H1 (cell line): ENCODE results near the gene CLEC7A. TPM values are rescaled to one million over a fixed set of nuclear protein-coding genes. Genes with fewer than 3 reads are reported as not detected.

Experiments
- CTCF ChIA-PET: fragments of 300-600 bp; sonication (Branson Sonifier 250); formaldehyde crosslinking; loops from one replicate; lab custom pipeline; 2021; ENCODE audit not compliant: partially characterized antibody; lab: Charles Lee
- POLR2A ChIA-PET: fragments of 300-600 bp; sonication (Branson Sonifier 250); formaldehyde crosslinking; loops from one replicate; lab custom pipeline; 2021; ENCODE audit warnings: inconsistent platforms; ENCODE audit not compliant: partially characterized antibody; lab: Charles Lee
- DNase-seq, 2 experiments: peaks; one replicate each; pipeline versions ENCODE4 v3.0.0 to v3.0.0-alpha.2; 2010 to 2022; ENCODE audit warnings: low spot score in 2 of 2, low read depth in 1 of 2, mixed read lengths in 1 of 2
- FAIRE-seq: peaks from 2 replicates; lab custom pipeline; 2011; peaks lifted over from hg19 to GRCh38; lab: Jason Lieb, UNC
- H2AFZ ChIP-seq: 2 replicates; pipeline ENCODE4 v1.8.1; 2012; ENCODE audit warnings: low read length, inconsistent platforms
- H2AK5ac ChIP-seq: 2 replicates; pipeline ENCODE4 v1.6.1; 2013; ENCODE audit warnings: low read depth, low read length
- H2BK120ac ChIP-seq: replicated peaks from 2 replicates; pipeline ENCODE3; 2013; ENCODE audit warnings: low read depth, low read length, inconsistent platforms
- H2BK12ac ChIP-seq: 2 replicates; pipeline ENCODE4 v1.6.1; 2013; ENCODE audit warnings: low read depth, low read length
- H2BK15ac ChIP-seq: 2 replicates; pipeline ENCODE4 v1.6.1; 2013; ENCODE audit warnings: low read length
- H2BK20ac ChIP-seq: 2 replicates; pipeline ENCODE4 v1.6.1; 2013; ENCODE audit warnings: low read length
- H2BK5ac ChIP-seq: 2 replicates; pipeline ENCODE4 v1.6.1; 2013; ENCODE audit warnings: low read depth, low read length
- H3K14ac ChIP-seq: 2 replicates; pipeline ENCODE4 v1.6.1; 2013; ENCODE audit warnings: inconsistent platforms; ENCODE audit not compliant: insufficient read length
- H3K18ac ChIP-seq: 2 replicates; pipeline ENCODE4 v1.6.1; 2013; ENCODE audit warnings: low read length; ENCODE audit errors: extremely low read depth
- H3K23ac ChIP-seq: 2 replicates; pipeline ENCODE4 v1.6.1; 2013; ENCODE audit warnings: inconsistent platforms; ENCODE audit not compliant: insufficient read length
- H3K23me2 ChIP-seq: 2 replicates; pipeline ENCODE4 v1.6.1; 2013; ENCODE audit warnings: low read depth, low read length
- H3K27ac ChIP-seq: 2 replicates; pipeline ENCODE4 v1.6.1; 2011; ENCODE audit warnings: low read depth, low read length, inconsistent platforms
- H3K27me3 ChIP-seq, 4 experiments: replicated peaks in 1 of 4; 1 replicate in 1 of 4; 2 replicates in 3 of 4; pipeline versions ENCODE4 v1.6.1 to v1.8.1; 2011 to 2013; ENCODE audit warnings: low read length in 3 of 4, mild to moderate bottlenecking in 3 of 4, inconsistent platforms in 2 of 4, mixed read lengths in 2 of 4, moderate library complexity in 1 of 4; ENCODE audit not compliant: control insufficient read depth in 3 of 4, insufficient read depth in 3 of 4; ENCODE audit errors: extremely low read depth in 1 of 4
- H3K36me3 ChIP-seq, 4 experiments: 2 replicates each; pipeline versions ENCODE4 v1.6.1 to v1.8.1; 2011 to 2013; ENCODE audit warnings: mild to moderate bottlenecking in 4 of 4, low read length in 3 of 4, moderate library complexity in 2 of 4, control low read depth in 1 of 4, inconsistent platforms in 1 of 4; ENCODE audit not compliant: insufficient read depth in 4 of 4, control insufficient read depth in 2 of 4
- H3K4ac ChIP-seq: replicated peaks from 2 replicates; pipeline ENCODE3; 2013; ENCODE audit warnings: low read length, low read depth, mixed read lengths, inconsistent platforms; ENCODE audit not compliant: insufficient read length
- H3K4me1 ChIP-seq, 4 experiments: replicated peaks in 1 of 4; 1 replicate in 1 of 4; 2 replicates in 3 of 4; pipeline versions ENCODE4 v1.6.1 to v1.8.1; 2011 to 2013; ENCODE audit warnings: low read length in 3 of 4, inconsistent platforms in 2 of 4, mixed read lengths in 1 of 4; ENCODE audit not compliant: insufficient read depth in 4 of 4, control insufficient read depth in 3 of 4
- H3K4me2 ChIP-seq, 2 experiments: 2 replicates each; pipeline versions ENCODE4 v1.6.1 to v1.8.1; 2011 to 2013; ENCODE audit warnings: low read depth in 2 of 2, low read length in 2 of 2, control low read depth in 1 of 2, inconsistent platforms in 1 of 2, mild to moderate bottlenecking in 1 of 2; ENCODE audit not compliant: insufficient read depth in 1 of 2
- H3K4me3 ChIP-seq, 4 experiments: fragments of 200-600, 300-600 bp in 1 of 4; sonication (generic), shearing (Covaris generic), sonication (Bioruptor Twin) in 1 of 4; 2 replicates each; pipeline versions ENCODE4 v1.5.1 to v1.8.1; 2011 to 2016; ENCODE audit warnings: low read length in 4 of 4, low read depth in 3 of 4, control low read depth in 2 of 4, inconsistent platforms in 2 of 4, mild to moderate bottlenecking in 2 of 4, mixed read lengths in 1 of 4, moderate library complexity in 1 of 4; ENCODE audit not compliant: insufficient read depth in 2 of 4; ENCODE audit errors: extremely low read depth in 1 of 4
- H3K56ac ChIP-seq: replicated peaks from 2 replicates; pipeline ENCODE3; 2013; ENCODE audit warnings: low read depth, mild to moderate bottlenecking, mixed read lengths, low read length, inconsistent platforms; ENCODE audit not compliant: insufficient read length
- H3K79me1 ChIP-seq: 2 replicates; pipeline ENCODE4 v1.6.1; 2013; ENCODE audit warnings: low read depth, low read length, control low read depth
- H3K79me2 ChIP-seq, 2 experiments: 2 replicates each; pipeline versions ENCODE4 v1.6.1 to v1.8.1; 2012 to 2013; ENCODE audit warnings: low read length in 2 of 2, mild to moderate bottlenecking in 2 of 2, inconsistent platforms in 1 of 2; ENCODE audit not compliant: insufficient read depth in 2 of 2, control insufficient read depth in 1 of 2
- H3K9ac ChIP-seq, 4 experiments: replicated peaks in 1 of 4; 1 replicate in 1 of 4; 2 replicates in 3 of 4; pipeline versions ENCODE4 v1.6.1 to v1.8.1; 2011 to 2013; ENCODE audit warnings: low read depth in 3 of 4, low read length in 3 of 4, control low read depth in 2 of 4, mild to moderate bottlenecking in 2 of 4, moderate library complexity in 2 of 4, inconsistent platforms in 1 of 4; ENCODE audit errors: extremely low read depth in 1 of 4
- H3K9me3 ChIP-seq, 2 experiments: 2 replicates each; pipeline versions ENCODE4 v1.6.1 to v1.8.1; 2012 to 2013; ENCODE audit warnings: mild to moderate bottlenecking in 2 of 2, moderate library complexity in 2 of 2, control low read depth in 1 of 2, inconsistent platforms in 1 of 2, low read depth in 1 of 2, low read length in 1 of 2, mixed read lengths in 1 of 2; ENCODE audit not compliant: insufficient read depth in 2 of 2
- H4K20me1 ChIP-seq, 2 experiments: replicated peaks in 1 of 2; 2 replicates each; pipeline versions ENCODE3 to v1.8.1; 2011 to 2013; ENCODE audit warnings: inconsistent platforms in 2 of 2, low read length in 2 of 2, mild to moderate bottlenecking in 1 of 2; ENCODE audit not compliant: insufficient read depth in 2 of 2, control insufficient read depth in 1 of 2
- H4K5ac ChIP-seq: 2 replicates; pipeline ENCODE4 v1.6.1; 2013; ENCODE audit warnings: low read length, low read depth, mixed read lengths, inconsistent platforms; ENCODE audit not compliant: insufficient read length
- H4K8ac ChIP-seq: 2 replicates; pipeline ENCODE4 v1.8.0; 2013; ENCODE audit warnings: mild to moderate bottlenecking, moderate library complexity, low read length, inconsistent platforms; ENCODE audit not compliant: insufficient read depth; ENCODE audit errors: extremely low read depth
- H4K91ac ChIP-seq: replicated peaks from 2 replicates; pipeline ENCODE3; 2013; ENCODE audit warnings: low read length, mixed read lengths, inconsistent platforms; ENCODE audit not compliant: insufficient read length
- CBX8 ChIP-seq: fragments of 300-800, 300-1000 bp; sonication (generic); IDR thresholded peaks from 2 replicates; pipeline ENCODE4 v1.7.1; 2016; ENCODE audit warnings: low read depth, low read length, borderline replicate concordance
- whole genome bisulfite sequencing, 2 experiments: shearing (Covaris generic) in 1 of 2; methylation state at CpG; one replicate each; pipeline versions ENCODE4 v1.1.6 to v1.1.7; 2013 to 2015; ENCODE audit warnings: low lambda C conversion rate in 2 of 2, mixed read lengths in 2 of 2, inconsistent platforms in 1 of 2, low coverage in 1 of 2, missing lambda C conversion rate in 1 of 2; ENCODE audit not compliant: insufficient replicate concordance in 2 of 2, insufficient coverage in 1 of 2, insufficient read length in 1 of 2; ENCODE audit errors: extremely low coverage in 1 of 2, missing lambda C conversion rate in 1 of 2; 5-methylcytosine and 5-hydroxymethylcytosine counted together
- polyA plus RNA-seq, 7 experiments: library from polyadenylated mRNA; depleted of rRNA in 3 of 7; stranded (reverse) in 5 of 7; unstranded in 2 of 7; fragments of >200 nt in 5 of 7; fragments of 200-250 nt in 2 of 7; gene quantifications; 1 replicate in 5 of 7; 2 replicates in 1 of 7; 4 replicates in 1 of 7; pipeline versions ENCODE4 v1.2.1 to v1.2.3, GENCODE V29; 2011 to 2013; ENCODE audit warnings: missing spikeins in 2 of 7, mixed read lengths in 2 of 7
- total RNA-seq: library from RNA; stranded (reverse); fragmentation: NEBNext Ultra II Directional; extraction: Animal tissue kit (Norgen Biotek cat#: 25700); gene quantifications from 2 replicates; pipeline ENCODE4 v1.2.1, GENCODE V29; 2021

CLEC7A gene
- total and polyA plus RNA-seq, 2 of the 8 experiments (the other 6 are each of a cell fraction or from before 2014, with no cell fraction given): 0.09 to 0.15 TPM

DNA sequence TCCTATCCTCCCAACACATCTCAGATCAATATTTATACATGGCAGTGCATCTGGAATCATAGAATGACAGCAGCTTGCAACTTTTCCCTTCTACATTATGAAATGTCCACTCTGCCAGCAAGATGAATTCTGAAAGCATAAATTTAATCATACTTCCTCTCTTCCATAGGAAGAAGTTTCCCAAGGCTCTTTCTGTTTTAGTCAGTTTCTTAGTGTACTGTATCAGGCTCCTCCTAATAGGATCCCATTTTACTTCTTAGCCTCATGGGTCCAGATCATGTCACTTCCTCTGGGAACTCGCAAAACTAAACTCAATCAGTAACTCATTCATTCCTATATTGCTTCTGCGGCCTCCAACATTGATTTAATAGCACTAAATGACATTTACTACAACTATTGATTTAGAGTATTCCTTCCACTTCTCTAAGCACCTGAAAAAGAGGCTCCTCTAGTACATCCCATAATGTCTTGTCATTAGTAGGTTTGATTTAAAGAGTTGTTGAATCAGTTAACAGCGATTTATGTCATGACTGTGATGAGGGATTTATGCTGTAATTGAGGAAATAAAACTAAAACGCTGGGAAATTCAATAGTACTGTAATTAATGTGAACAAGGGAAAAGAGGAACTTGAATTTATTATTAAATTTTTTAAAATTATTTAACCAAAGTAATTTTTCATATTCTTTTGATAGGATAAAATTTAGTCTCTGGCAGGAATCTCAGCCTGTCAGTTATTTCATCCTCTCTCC is 35.2 kb downstream of the CLEC7A start:
- H2AFZ ChIP-seq: no peak overlapping the region
- H3K9ac ChIP-seq: no peak overlapping the region
- WGBS, 2 experiments: 93% methylated on average over 4 of the region's 4 CpGs; no CpG with 5 or more reads in 1 of the 2 experiments
- no peak overlapping the region for H3K56ac ChIP-seq
- H3K79me2 ChIP-seq: no peaks in the 10 kb centered on the region
- no peak overlapping the region for H4K91ac ChIP-seq
- H3K4me1 ChIP-seq: peaks cover 0 to 7% (median 4%) of the 10 kb centered on the region in 4 experiments; a peak in 5 of 7 replicates
- H3K27ac ChIP-seq: no peak overlapping the region
- no peak overlapping the region for H2BK20ac ChIP-seq
- no peaks in the 10 kb centered on the region for H3K79me1 ChIP-seq
- no peak overlapping the region for H3K14ac ChIP-seq
- no peak overlapping the region for H2BK15ac ChIP-seq
- H3K36me3 ChIP-seq: no peaks in the 10 kb centered on the region
- no peak overlapping the region for H4K8ac ChIP-seq
- no peak overlapping the region for H2AK5ac ChIP-seq
- H3K23me2 ChIP-seq: no peaks in the 10 kb centered on the region
- H2BK120ac ChIP-seq: no peak overlapping the region
- H3K23ac ChIP-seq: no peak overlapping the region
- no peaks in the 10 kb centered on the region for H3K9me3 ChIP-seq
- H2BK12ac ChIP-seq: no peak overlapping the region
- H3K18ac ChIP-seq: no peak overlapping the region
- no peak overlapping the region for H3K4me3 ChIP-seq
- TF ChIP-seq CBX8: no peak
- no peak overlapping the region for H2BK5ac ChIP-seq
- DNase-seq (no peak), FAIRE-seq (no peak)
- ChIA-PET POLR2A (no interaction called here), CTCF (interaction anchor here (0.6 kb wide), 1 partner anchor 41 kb away, joined by 3 read pairs; no protein-coding TSS in a partner anchor)
- H4K5ac ChIP-seq: no peak overlapping the region
- H4K20me1 ChIP-seq: no peaks in the 10 kb centered on the region
- H3K4me2 ChIP-seq: no peak overlapping the region
- no peak overlapping the region for H3K4ac ChIP-seq
- H3K27me3 ChIP-seq: no peaks in the 10 kb centered on the region
